Activated naive CD8-positive, alpha-beta T cell treated with anti-CD3 and anti-CD28 coated beads, Interleukin-2, amount 50 U/mL, for 24 hours (primary cell): Measurements from ENCODE around the gene LHFPL6.

Source experiments
- ATAC-seq: fragments of 150-1000 bp; cut with Tn5 transposase; one replicate; pipeline ENCODE4 v1.10.0; 2021
- DNase-seq: peaks from one replicate; pipeline ENCODE4 v3.0.0; 2021
- H3K27ac Mint-ChIP-seq: one replicate; pipeline ENCODE4 v1.8.0; 2021; ENCODE audit warnings: mild to moderate bottlenecking, mixed read lengths
- H3K27me3 Mint-ChIP-seq: one replicate; pipeline ENCODE4 v1.8.0; 2021; ENCODE audit warnings: mixed read lengths
- H3K36me3 Mint-ChIP-seq: one replicate; pipeline ENCODE4 v1.8.0; 2021; ENCODE audit warnings: low read depth, mixed read lengths
- H3K4me1 Mint-ChIP-seq: one replicate; pipeline ENCODE4 v1.8.0; 2021; ENCODE audit warnings: mixed read lengths
- H3K4me3 Mint-ChIP-seq: one replicate; pipeline ENCODE4 v1.8.0; 2021; ENCODE audit warnings: mild to moderate bottlenecking, moderate library complexity, mixed read lengths
- H3K9me3 Mint-ChIP-seq: one replicate; pipeline ENCODE4 v1.8.0; 2021; ENCODE audit warnings: mixed read lengths

Gene LHFPL6

GRCh38 chr13:39602277-39602613 lies 748 bp downstream of the LHFPL6 start:
- H3K27me3 Mint-ChIP-seq, result peaks cover 52% of the 10 kb centered on the region
- ATAC-seq, result no peak

GRCh38 chr13:39601636-39602035 lies 1.4 kb downstream of the LHFPL6 start:
- ATAC-seq (no peak), DNase-seq (no peak)
- peaks cover 14% of the 10 kb centered on the region for H3K4me1 Mint-ChIP-seq

More at GRCh38 chr13:39602277-39602613, 748 bp downstream of the LHFPL6 start:
- Mint-ChIP-seq H3K4me1 (peaks cover 14% of the 10 kb centered on the region), H3K36me3 (no peaks in the 10 kb centered on the region), H3K9me3 (no peaks in the 10 kb centered on the region), H3K27ac (no peak overlapping the region), H3K4me3 (peak overlapping the region; percentile 80)
- DNase-seq, result no peak

GRCh38 chr13:39600766-39601165 lies 2.2 kb downstream of the LHFPL6 start:
- Mint-ChIP-seq H3K36me3 (no peaks in the 10 kb centered on the region), H3K27me3 (peaks cover 52% of the 10 kb centered on the region), H3K4me1 (peaks cover 14% of the 10 kb centered on the region), H3K4me3 (no peak overlapping the region), H3K9me3 (no peaks in the 10 kb centered on the region), H3K27ac (no peak overlapping the region)
- DNase-seq (no peak), ATAC-seq (no peak)

More at GRCh38 chr13:39601636-39602035, 1.4 kb downstream of the LHFPL6 start:
- Mint-ChIP-seq H3K9me3 (no peaks in the 10 kb centered on the region), H3K36me3 (no peaks in the 10 kb centered on the region), H3K27ac (no peak overlapping the region), H3K4me3 (peak overlapping the region; percentile 80), H3K27me3 (peaks cover 52% of the 10 kb centered on the region)

DNA sequence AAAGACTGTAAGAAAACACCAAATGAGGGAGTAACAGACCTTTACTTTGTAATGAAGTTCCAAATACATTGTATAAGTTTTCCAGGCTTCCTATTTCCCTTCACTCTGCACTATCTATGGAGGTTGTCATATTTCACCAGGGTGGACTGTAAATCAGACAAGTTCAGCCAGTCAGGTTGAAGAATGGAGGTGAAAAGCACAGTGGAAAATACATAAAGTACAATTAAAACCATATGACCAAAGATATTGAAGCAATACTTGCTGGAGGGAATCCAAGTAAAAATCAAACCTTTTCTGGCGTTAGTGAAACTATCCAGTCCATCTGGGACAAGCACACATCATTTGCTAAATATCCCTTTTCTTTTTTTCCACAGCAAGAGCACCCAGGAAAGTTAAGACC lies 3.2 kb downstream of the LHFPL6 start:
- Mint-ChIP-seq H3K27ac (no peak overlapping the region), H3K27me3 (peaks cover 48% of the 10 kb centered on the region), H3K4me3 (no peak overlapping the region), H3K36me3 (no peaks in the 10 kb centered on the region), H3K4me1 (peaks cover 14% of the 10 kb centered on the region), H3K9me3 (no peaks in the 10 kb centered on the region)
- ATAC-seq, result no peak
- DNase-seq, result no peak

DNA sequence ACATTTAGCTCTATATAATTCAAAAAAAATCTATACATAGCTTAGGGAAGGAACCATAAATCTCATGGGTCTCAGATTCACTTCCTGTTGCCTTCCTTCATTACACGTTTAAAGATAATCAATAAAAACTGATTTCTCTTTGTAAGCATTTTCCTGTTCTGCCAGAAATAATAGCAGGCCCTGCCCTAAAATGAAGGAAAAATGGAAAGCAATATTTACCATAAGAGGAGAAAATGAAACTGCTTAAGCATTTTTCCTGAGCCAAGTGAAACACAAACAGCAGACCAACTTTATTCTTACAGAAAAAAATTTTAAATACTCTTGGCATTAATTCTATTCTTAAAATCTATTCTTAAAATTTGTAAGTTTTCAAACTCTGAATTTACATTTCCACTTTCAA lies 4.0 kb downstream of the LHFPL6 start:
- peaks cover 43% of the 10 kb centered on the region for H3K27me3 Mint-ChIP-seq
- no peak overlapping the region for H3K4me3 Mint-ChIP-seq
- no peak overlapping the region for H3K27ac Mint-ChIP-seq
- peaks cover 14% of the 10 kb centered on the region for H3K4me1 Mint-ChIP-seq
- no peaks in the 10 kb centered on the region for H3K36me3 Mint-ChIP-seq
- ATAC-seq, result no peak
- H3K9me3 Mint-ChIP-seq, result no peaks in the 10 kb centered on the region
- no peak for DNase-seq

- ATAC-seq, result no peak
- no peaks in the 10 kb centered on the region for H3K36me3 Mint-ChIP-seq
- H3K4me1 Mint-ChIP-seq, result peaks cover 6% of the 10 kb centered on the region
- H3K4me3 Mint-ChIP-seq, result no peak overlapping the region
- no peak overlapping the region for H3K27ac Mint-ChIP-seq
- no peaks in the 10 kb centered on the region for H3K9me3 Mint-ChIP-seq
- peaks cover 38% of the 10 kb centered on the region for H3K27me3 Mint-ChIP-seq
- DNase-seq, result no peak
Observed at GRCh38 chr13:39597838-39598237, 5.2 kb downstream of the LHFPL6 start.

- no peak for ATAC-seq
- H3K36me3 Mint-ChIP-seq, result no peaks in the 10 kb centered on the region
- H3K4me1 Mint-ChIP-seq, result no peaks in the 10 kb centered on the region
- no peak for DNase-seq
- no peak overlapping the region for H3K27ac Mint-ChIP-seq
- no peaks in the 10 kb centered on the region for H3K9me3 Mint-ChIP-seq
- no peak overlapping the region for H3K4me3 Mint-ChIP-seq
- H3K27me3 Mint-ChIP-seq, result peaks cover 30% of the 10 kb centered on the region
Observed at GRCh38 chr13:39596685-39597084, 6.3 kb downstream of the LHFPL6 start.

GRCh38 chr13:39596176-39596575 lies 6.8 kb downstream of the LHFPL6 start:
- H3K4me3 Mint-ChIP-seq, result no peak overlapping the region
- DNase-seq (no peak), ATAC-seq (no peak)
- H3K27me3 Mint-ChIP-seq, result peaks cover 25% of the 10 kb centered on the region
- H3K36me3 Mint-ChIP-seq, result no peaks in the 10 kb centered on the region
- no peak overlapping the region for H3K27ac Mint-ChIP-seq
- no peaks in the 10 kb centered on the region for H3K9me3 Mint-ChIP-seq
- H3K4me1 Mint-ChIP-seq, result no peaks in the 10 kb centered on the region

- Mint-ChIP-seq H3K9me3 (no peaks in the 10 kb centered on the region), H3K27me3 (peaks cover 10% of the 10 kb centered on the region), H3K4me1 (no peaks in the 10 kb centered on the region), H3K27ac (no peak overlapping the region), H3K36me3 (no peaks in the 10 kb centered on the region), H3K4me3 (no peak overlapping the region)
- DNase-seq, result no peak
- ATAC-seq, result no peak
Observed at GRCh38 chr13:39590466-39591036, 12.4 kb downstream of the LHFPL6 start.

DNA sequence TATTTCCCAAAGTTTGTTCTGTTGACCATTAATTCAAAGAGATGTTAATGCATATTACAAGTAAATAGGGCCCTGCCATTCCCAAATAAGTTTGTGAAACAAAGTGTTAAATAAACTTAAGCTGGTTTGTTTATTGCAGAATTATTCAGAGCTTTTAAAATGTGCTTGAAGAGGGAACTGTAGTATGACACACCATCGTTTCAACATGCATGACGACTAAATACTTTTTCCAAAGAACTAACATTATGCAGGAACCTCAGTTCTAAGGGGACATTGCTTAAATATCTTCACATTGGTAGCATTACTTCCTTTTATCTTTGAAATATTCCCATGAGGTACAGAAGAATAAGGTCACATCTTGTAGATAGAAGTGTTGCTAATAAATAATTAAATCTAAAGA lies 14.6 kb downstream of the LHFPL6 start:
- Mint-ChIP-seq H3K4me3 (no peak overlapping the region), H3K4me1 (no peaks in the 10 kb centered on the region), H3K36me3 (no peaks in the 10 kb centered on the region), H3K27ac (no peak overlapping the region), H3K27me3 (peaks cover 10% of the 10 kb centered on the region), H3K9me3 (no peaks in the 10 kb centered on the region)
- ATAC-seq, result no peak
- no peak for DNase-seq

DNA sequence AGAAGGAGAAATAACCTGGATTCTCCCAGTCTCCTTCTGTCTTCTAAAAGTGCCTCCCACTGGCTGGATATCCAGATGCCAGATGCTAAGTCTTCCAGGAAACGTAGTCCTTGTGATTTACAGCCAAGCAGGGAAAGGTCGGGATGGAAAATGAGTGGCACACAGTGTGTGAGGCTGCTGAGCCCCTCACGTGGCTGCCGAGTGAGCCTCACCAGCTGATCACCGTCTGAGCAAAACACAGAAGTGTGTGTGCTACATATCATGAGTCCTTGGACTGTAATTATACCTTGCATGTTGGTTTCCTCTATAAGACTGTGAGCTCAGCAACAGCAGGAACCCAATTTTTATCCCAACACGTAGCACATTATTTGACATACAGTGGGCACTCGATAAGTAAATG lies 15.1 kb downstream of the LHFPL6 start:
- H3K27me3 Mint-ChIP-seq, result peaks cover 10% of the 10 kb centered on the region
- ATAC-seq (no peak), DNase-seq (no peak)
- H3K9me3 Mint-ChIP-seq, result no peaks in the 10 kb centered on the region
- H3K27ac Mint-ChIP-seq, result no peak overlapping the region
- no peaks in the 10 kb centered on the region for H3K4me1 Mint-ChIP-seq
- H3K4me3 Mint-ChIP-seq, result no peak overlapping the region
- no peaks in the 10 kb centered on the region for H3K36me3 Mint-ChIP-seq

GRCh38 chr13:39586958-39587605 lies 15.9 kb downstream of the LHFPL6 start:
- DNase-seq, result no peak
- no peaks in the 10 kb centered on the region for H3K36me3 Mint-ChIP-seq

GRCh38 chr13:39586151-39586550 lies 16.8 kb downstream of the LHFPL6 start:
- Mint-ChIP-seq H3K27me3 (peaks cover 10% of the 10 kb centered on the region), H3K4me1 (no peaks in the 10 kb centered on the region), H3K4me3 (no peak overlapping the region), H3K36me3 (no peaks in the 10 kb centered on the region), H3K27ac (no peak overlapping the region), H3K9me3 (no peaks in the 10 kb centered on the region)
- ATAC-seq (no peak), DNase-seq (no peak)

More at GRCh38 chr13:39586958-39587605, 15.9 kb downstream of the LHFPL6 start:
- ATAC-seq, result no peak
- Mint-ChIP-seq H3K4me1 (no peaks in the 10 kb centered on the region), H3K27me3 (peaks cover 10% of the 10 kb centered on the region), H3K27ac (no peak overlapping the region), H3K4me3 (no peak overlapping the region), H3K9me3 (no peaks in the 10 kb centered on the region)

DNA sequence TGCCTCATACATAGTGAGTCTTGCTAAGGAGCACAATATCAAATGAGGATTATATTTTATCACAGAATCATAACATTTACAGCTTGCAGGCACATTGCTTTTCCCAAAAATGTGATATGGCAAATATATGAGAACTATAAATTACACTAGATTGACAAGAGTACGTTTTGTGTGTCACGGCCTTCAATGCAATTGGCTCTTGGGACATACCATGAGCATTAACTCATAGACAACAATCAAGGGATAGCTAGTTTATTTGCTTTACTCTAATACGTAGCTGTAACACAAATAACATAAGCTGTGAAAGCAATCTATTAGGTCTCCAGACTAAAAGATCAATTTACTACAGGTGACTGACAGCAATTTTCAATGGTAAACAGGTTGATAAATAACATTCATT lies 17.8 kb downstream of the LHFPL6 start:
- H3K36me3 Mint-ChIP-seq, result no peaks in the 10 kb centered on the region
- peaks cover 9% of the 10 kb centered on the region for H3K27me3 Mint-ChIP-seq
- DNase-seq, result no peak
- ATAC-seq, result no peak
- no peak overlapping the region for H3K4me3 Mint-ChIP-seq
- no peak overlapping the region for H3K27ac Mint-ChIP-seq
- H3K9me3 Mint-ChIP-seq, result no peaks in the 10 kb centered on the region
- H3K4me1 Mint-ChIP-seq, result no peaks in the 10 kb centered on the region

DNA sequence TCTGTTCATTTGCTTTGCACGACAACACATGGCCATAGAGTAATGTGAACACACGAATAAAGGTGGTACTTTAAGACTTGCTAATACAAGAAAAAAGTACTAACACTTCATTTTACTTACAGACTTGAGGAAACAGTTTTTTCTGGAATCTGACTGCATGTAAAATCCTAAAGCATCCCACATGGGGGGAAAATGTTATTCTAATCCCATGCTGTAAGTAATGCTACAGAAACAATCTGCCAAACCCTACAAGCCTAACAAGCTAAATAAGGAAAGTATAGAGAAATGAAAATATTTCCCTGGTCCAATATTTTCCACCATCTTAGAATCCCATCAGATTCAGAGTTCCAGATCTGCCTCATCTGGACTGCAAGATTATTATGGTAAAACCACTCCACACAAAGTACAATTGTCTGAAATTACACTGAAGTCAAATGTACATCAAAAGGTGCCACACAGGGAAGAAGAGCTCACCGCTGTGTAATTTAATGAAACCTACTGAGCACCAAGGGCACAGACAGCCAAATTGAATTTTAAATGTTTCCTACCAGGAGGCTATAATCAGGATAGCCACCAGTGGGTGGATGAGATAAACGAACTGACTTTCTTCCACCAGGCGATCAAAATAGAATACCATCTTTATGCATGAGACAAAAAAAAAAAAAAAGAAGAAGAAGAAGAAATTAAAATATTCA lies 22.0 kb downstream of the LHFPL6 start:
- H3K36me3 Mint-ChIP-seq, result no peaks in the 10 kb centered on the region
- H3K4me3 Mint-ChIP-seq, result no peak overlapping the region
- no peak for DNase-seq
- no peak overlapping the region for H3K27ac Mint-ChIP-seq
- no peaks in the 10 kb centered on the region for H3K4me1 Mint-ChIP-seq
- no peaks in the 10 kb centered on the region for H3K9me3 Mint-ChIP-seq
- peaks cover 4% of the 10 kb centered on the region for H3K27me3 Mint-ChIP-seq
- no peak for ATAC-seq
